ENCODE data around the gene DDX60. TPM values are rescaled to one million over a fixed set of nuclear protein-coding genes. Genes with fewer than 3 reads are reported as not detected.

Gene DDX60
- total and polyA plus RNA-seq, 3 donors from 2014 or later: 5.3 to 26.5 (median 22.2) TPM

DNA sequence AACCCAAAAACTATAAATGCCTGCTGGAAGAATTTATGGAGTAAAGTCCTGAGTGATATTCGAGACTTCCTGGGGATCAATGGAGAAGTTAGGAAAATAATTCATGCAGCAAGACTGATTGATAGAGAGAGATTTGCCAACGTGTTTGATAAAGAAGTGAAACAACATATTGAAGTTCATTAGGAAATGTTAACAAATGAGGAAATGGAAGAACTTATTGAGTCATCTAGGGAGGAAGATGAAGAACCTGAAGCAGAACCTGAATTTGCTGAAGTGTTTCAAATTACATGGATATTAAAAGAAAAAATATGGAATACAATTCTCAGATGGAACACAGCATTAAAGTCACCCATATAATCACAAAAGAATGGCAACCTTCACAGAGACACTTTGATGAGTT is 39.0 kb downstream of the DDX60 start:
- WGBS, 2 donors: 75 to 85% methylated on average over 2 of the region's 2 CpGs
- H3K36me3 ChIP-seq (ENCODE audit: low read depth, missing control alignments): no peaks in the 10 kb centered on the region
- intact Hi-C loops (cut with DNase I; ENCODE audit: low total_unique reads): no loop called here

DNA sequence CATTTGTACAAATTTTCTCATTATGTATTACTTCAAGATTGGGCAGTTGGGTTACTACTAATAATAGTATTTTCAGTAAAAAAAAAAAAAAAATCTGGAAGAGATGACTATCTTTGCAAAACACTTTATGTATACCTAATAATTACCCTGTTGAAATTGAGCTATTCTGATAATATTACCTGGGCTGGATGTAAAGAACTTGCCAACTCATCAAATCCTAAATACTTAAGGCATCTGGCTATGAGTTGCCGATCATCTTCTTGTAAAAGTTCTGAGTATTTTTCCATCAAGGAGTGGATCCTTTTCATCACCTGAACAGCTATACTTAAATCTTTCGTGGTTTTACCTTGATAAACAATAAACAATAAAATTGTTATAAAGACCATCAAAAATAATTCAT is 42.7 kb downstream of the DDX60 start:
- no peak overlapping the region for H3K4me3 ChIP-seq
- no peaks in the 10 kb centered on the region for H3K27me3 ChIP-seq
- intact Hi-C loops (cut with DNase I; ENCODE audit: low total_unique reads): no loop called here
- H3K36me3 ChIP-seq (ENCODE audit: low read depth, missing control alignments): no peaks in the 10 kb centered on the region
- WGBS, 2 donors: 92 to 96% methylated on average over 2 of the region's 2 CpGs
- H3K9me3 ChIP-seq: no peaks in the 10 kb centered on the region
- H3K4me1 ChIP-seq: no peaks in the 10 kb centered on the region
- TF ChIP-seq, protein P1, sequence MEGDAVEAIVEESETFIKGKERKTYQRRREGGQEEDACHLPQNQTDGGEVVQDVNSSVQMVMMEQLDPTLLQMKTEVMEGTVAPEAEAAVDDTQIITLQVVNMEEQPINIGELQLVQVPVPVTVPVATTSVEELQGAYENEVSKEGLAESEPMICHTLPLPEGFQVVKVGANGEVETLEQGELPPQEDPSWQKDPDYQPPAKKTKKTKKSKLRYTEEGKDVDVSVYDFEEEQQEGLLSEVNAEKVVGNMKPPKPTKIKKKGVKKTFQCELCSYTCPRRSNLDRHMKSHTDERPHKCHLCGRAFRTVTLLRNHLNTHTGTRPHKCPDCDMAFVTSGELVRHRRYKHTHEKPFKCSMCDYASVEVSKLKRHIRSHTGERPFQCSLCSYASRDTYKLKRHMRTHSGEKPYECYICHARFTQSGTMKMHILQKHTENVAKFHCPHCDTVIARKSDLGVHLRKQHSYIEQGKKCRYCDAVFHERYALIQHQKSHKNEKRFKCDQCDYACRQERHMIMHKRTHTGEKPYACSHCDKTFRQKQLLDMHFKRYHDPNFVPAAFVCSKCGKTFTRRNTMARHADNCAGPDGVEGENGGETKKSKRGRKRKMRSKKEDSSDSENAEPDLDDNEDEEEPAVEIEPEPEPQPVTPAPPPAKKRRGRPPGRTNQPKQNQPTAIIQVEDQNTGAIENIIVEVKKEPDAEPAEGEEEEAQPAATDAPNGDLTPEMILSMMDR (IDR thresholded peaks at IDR 0.05): no peak
- no peak for TF ChIP-seq POLR2A (IDR thresholded peaks at IDR 0.05)
- DNase-seq: no peak
- no peak overlapping the region for H3K27ac ChIP-seq

More for the DNA sequence above, 39.0 kb downstream of the DDX60 start:
- H3K9me3 ChIP-seq: no peaks in the 10 kb centered on the region
- no peaks in the 10 kb centered on the region for H3K4me1 ChIP-seq
- H3K27ac ChIP-seq: no peak overlapping the region
- DNase-seq: no peak
- H3K27me3 ChIP-seq: no peaks in the 10 kb centered on the region
- TF ChIP-seq POLR2A (IDR thresholded peaks at IDR 0.05): no peak
- TF ChIP-seq, protein P1 (IDR thresholded peaks at IDR 0.05): no peak
- no peak overlapping the region for H3K4me3 ChIP-seq

DNA sequence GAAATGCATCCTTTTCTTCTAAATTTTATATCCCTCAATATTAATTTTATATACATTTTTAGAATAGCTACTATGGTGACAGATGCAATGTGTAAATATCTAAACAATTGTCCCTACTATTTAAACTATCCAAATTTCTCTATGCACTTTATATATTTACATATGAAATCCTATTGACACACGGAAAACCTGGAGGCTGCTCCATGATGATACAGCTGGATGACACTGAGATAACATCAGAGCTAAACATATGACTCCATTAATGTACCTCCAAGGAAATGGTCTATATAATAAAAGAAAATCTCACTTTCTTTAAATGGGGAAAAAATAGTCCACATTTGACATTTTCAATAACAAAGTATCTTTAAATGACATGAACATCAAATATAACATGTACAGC is 43.7 kb downstream of the DDX60 start:
- Histone ChIP-seq H3K27me3 (no peaks in the 10 kb centered on the region), H3K9me3 (no peaks in the 10 kb centered on the region), H3K4me1 (no peaks in the 10 kb centered on the region), H3K27ac (no peak overlapping the region), H3K36me3 (ENCODE audit: low read depth, missing control alignments) (no peaks in the 10 kb centered on the region), H3K4me3 (no peak overlapping the region)
- intact Hi-C loops (cut with DNase I; ENCODE audit: low total_unique reads): no loop called here
- no peak for DNase-seq
- 88 to 96% methylated on average over 1 of the region's 1 CpG for WGBS, 2 donors
- TF ChIP-seq, protein P1 (IDR thresholded peaks at IDR 0.05): no peak
- TF ChIP-seq POLR2A (IDR thresholded peaks at IDR 0.05): no peak

DNA sequence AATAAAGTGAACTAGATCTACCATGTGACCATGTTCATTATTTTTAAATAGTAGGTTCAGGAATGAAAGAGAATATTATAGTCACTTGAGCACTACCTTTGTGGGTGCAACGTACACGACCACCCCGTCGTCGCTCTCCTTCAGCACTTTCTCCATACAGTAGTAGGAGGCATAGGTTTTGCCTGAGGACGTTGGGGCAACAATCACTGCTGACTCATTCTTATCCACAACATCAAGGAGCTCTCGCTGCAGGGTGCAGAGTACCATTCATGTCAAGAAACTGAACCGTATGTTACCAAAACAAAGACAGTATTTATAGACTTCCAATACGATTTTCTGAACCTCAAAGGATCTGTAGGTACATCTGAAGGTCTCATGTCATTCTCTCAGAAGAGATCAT is 44.7 kb downstream of the DDX60 start:
- Histone ChIP-seq H3K4me3 (no peak overlapping the region), H3K9me3 (no peaks in the 10 kb centered on the region), H3K4me1 (no peaks in the 10 kb centered on the region), H3K27ac (no peak overlapping the region), H3K27me3 (no peaks in the 10 kb centered on the region), H3K36me3 (ENCODE audit: low read depth, missing control alignments) (no peaks in the 10 kb centered on the region)
- no peak for DNase-seq
- WGBS, 2 donors: 93% methylated on average over 9 of the region's 9 CpGs
- intact Hi-C loops (cut with DNase I; ENCODE audit: low total_unique reads): no loop called here
- TF ChIP-seq, protein P1 (IDR thresholded peaks at IDR 0.05): no peak
- TF ChIP-seq POLR2A (IDR thresholded peaks at IDR 0.05): no peak

DNA sequence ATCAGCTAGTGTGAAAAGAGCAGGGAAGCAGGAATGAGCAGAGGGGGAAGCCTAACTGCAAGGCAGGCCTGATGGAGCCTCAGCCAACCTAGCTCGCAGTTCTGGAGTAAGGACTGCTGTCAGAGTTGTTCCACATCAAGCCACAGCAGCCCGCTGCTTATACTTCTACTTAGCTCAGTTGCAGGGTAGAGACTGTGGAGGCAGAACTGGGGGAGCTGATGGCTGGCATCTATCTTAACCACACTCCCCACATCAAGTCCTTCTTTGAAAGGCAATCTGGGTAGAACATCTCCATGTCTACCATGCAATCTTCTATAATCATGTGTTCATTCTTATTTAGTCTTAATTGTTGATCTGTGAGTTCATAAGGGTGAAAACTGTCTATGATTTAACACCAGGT is 46.1 kb downstream of the DDX60 start:
- intact Hi-C loops (cut with DNase I; ENCODE audit: low total_unique reads): no loop called here
- no peak for DNase-seq
- Histone ChIP-seq H3K36me3 (ENCODE audit: low read depth, missing control alignments) (no peaks in the 10 kb centered on the region), H3K4me1 (no peaks in the 10 kb centered on the region), H3K27ac (no peak overlapping the region), H3K27me3 (no peaks in the 10 kb centered on the region), H3K9me3 (no peaks in the 10 kb centered on the region), H3K4me3 (no peak overlapping the region)
- 96 to 98% methylated on average over 2 of the region's 2 CpGs for WGBS, 2 donors
- TF ChIP-seq, protein P1 (IDR thresholded peaks at IDR 0.05): no peak
- no peak for TF ChIP-seq POLR2A (IDR thresholded peaks at IDR 0.05)
